Activated CD4-positive, CD25-positive, alpha-beta regulatory T cell (primary cell): ENCODE data around the gene ZNF613.
"Not testable (repeated sequence)": the region's sequence is repeated elsewhere in the genome, so short reads cannot be mapped to it uniquely, and the experiment has no call there.

Source experiments
- DNase-seq, 4 experiments: peaks; one replicate each; lab custom pipeline; 2025; lab: John Stamatoyannopoulos, UW

The ZNF613 gene

GRCh38 chr19:51926784-51927741 is at the start of gene ZNF613:
ZNF613 (plus strand) TSS chr19:51927472; CDS start chr19:51936221, 8,749 bp downstream.
- peak; percentile 53 to 72 (median 57) for DNase-seq

GRCh38 chr19:51882518-51882917 is 44.8 kb upstream of the ZNF613 start:
- no peak for DNase-seq

GRCh38 chr19:51884713-51885112 is 42.6 kb upstream of the ZNF613 start:
- DNase-seq = no peak

GRCh38 chr19:51887522-51888498 is 39.5 kb upstream of the ZNF613 start, which contains the start of gene ZNF577:
ZNF577 (minus strand) TSS chr19:51887951; CDS start chr19:51880382, 7,569 bp downstream.
- peak in 3 of 4 experiments; percentile 13 to 24 (median 24) for DNase-seq

GRCh38 chr19:51889934-51890333 is 37.3 kb upstream of the ZNF613 start:
- DNase-seq = no peak

GRCh38 chr19:51891193-51891747 is 36.0 kb upstream of the ZNF613 start:
- no peak for DNase-seq

- DNase-seq = no peak
These were observed 25.4 kb upstream of the ZNF613 start for GRCh38 chr19:51901860-51902259.

GRCh38 chr19:51903192-51903591 is 24.1 kb upstream of the ZNF613 start:
- no peak for DNase-seq

- peak; percentile 51 to 66 (median 55) for DNase-seq
These were observed 22.7 kb upstream of the ZNF613 start, which contains the start of gene ZNF649 for GRCh38 chr19:51904331-51905165. ZNF649 (minus strand) TSS chr19:51905017; CDS start chr19:51900107, 4,910 bp downstream.

- DNase-seq = no peak
These were observed 22.1 kb upstream of the ZNF613 start for GRCh38 chr19:51905206-51905605.

- DNase-seq = not testable (repeated sequence)
These were observed 21.6 kb upstream of the ZNF613 start for GRCh38 chr19:51905639-51906038.

- not testable (repeated sequence) for DNase-seq
These were observed 21.2 kb upstream of the ZNF613 start for GRCh38 chr19:51906108-51906507.

- DNase-seq = not testable (repeated sequence)
These were observed 19.3 kb upstream of the ZNF613 start for GRCh38 chr19:51907981-51908380.

- no peak for DNase-seq
These were observed 11.9 kb upstream of the ZNF613 start for GRCh38 chr19:51915324-51915867.

- no peak for DNase-seq
These were observed 11.1 kb upstream of the ZNF613 start for GRCh38 chr19:51916167-51916566.

GRCh38 chr19:51919606-51920005 is 7.7 kb upstream of the ZNF613 start:
- no peak for DNase-seq

GRCh38 chr19:51921949-51922348 is 5.3 kb upstream of the ZNF613 start:
- no peak for DNase-seq

- no peak for DNase-seq
These were observed 867 bp upstream of the ZNF613 start for GRCh38 chr19:51926426-51926783.

- DNase-seq = no peak
These were observed 587 bp downstream of the ZNF613 start for GRCh38 chr19:51927859-51928258.

GRCh38 chr19:51931921-51932320 is 4.6 kb downstream of the ZNF613 start:
- DNase-seq = no peak

GRCh38 chr19:51938936-51939335 is 11.7 kb downstream of the ZNF613 start:
- DNase-seq = no peak
